Ishikawa (cell line): ENCODE measurements around the gene CIAPIN1.

Source experiments
- CEBPB ChIP-seq: IDR thresholded peaks from 2 replicates; pipeline ENCODE4 v1.6.1; 2012
- CREB1 ChIP-seq: IDR thresholded peaks from 2 replicates; pipeline ENCODE4 v1.6.1; 2012; ENCODE audit warnings: low read depth
- EGR1 ChIP-seq: IDR thresholded peaks from 2 replicates; pipeline ENCODE4 v1.6.1; 2012
- EP300 ChIP-seq: IDR thresholded peaks from 2 replicates; pipeline ENCODE4 v1.6.1; 2012; ENCODE audit warnings: borderline replicate concordance
- FOXM1 ChIP-seq: IDR thresholded peaks from 2 replicates; pipeline ENCODE4 v1.6.1; 2012; ENCODE audit warnings: low read depth, borderline replicate concordance
- MAX ChIP-seq: IDR thresholded peaks from 2 replicates; pipeline ENCODE4 v1.6.1; 2012
- NFIC ChIP-seq: IDR thresholded peaks from 2 replicates; pipeline ENCODE4 v1.6.1; 2012
- RAD21 ChIP-seq: IDR thresholded peaks from 2 replicates; pipeline ENCODE4 v1.6.1; 2012; ENCODE audit warnings: low read depth
- TAF1 ChIP-seq: IDR thresholded peaks from 2 replicates; pipeline ENCODE4 v1.6.1; 2012; ENCODE audit warnings: low read depth, mild to moderate bottlenecking
- TCF12 ChIP-seq: IDR thresholded peaks from 2 replicates; pipeline ENCODE4 v1.6.1; 2012; ENCODE audit warnings: low read depth
- TEAD4 ChIP-seq: IDR thresholded peaks from 2 replicates; pipeline ENCODE4 v1.6.1; 2012
- YY1 ChIP-seq: IDR thresholded peaks from 2 replicates; pipeline ENCODE4 v1.6.1; 2012; ENCODE audit warnings: low read depth
- ZBTB7A ChIP-seq: IDR thresholded peaks from 2 replicates; pipeline ENCODE4 v1.6.1; 2012; ENCODE audit warnings: low read depth
- TF ChIP-seq, protein P1 (sequence below): IDR thresholded peaks from 2 replicates; pipeline ENCODE4 v1.6.1; 2012
- TF ChIP-seq, protein P2 (sequence below): IDR thresholded peaks from 2 replicates; pipeline ENCODE4 v1.6.1; 2012; ENCODE audit warnings: low read depth, mild to moderate bottlenecking

The CIAPIN1 gene

DNA sequence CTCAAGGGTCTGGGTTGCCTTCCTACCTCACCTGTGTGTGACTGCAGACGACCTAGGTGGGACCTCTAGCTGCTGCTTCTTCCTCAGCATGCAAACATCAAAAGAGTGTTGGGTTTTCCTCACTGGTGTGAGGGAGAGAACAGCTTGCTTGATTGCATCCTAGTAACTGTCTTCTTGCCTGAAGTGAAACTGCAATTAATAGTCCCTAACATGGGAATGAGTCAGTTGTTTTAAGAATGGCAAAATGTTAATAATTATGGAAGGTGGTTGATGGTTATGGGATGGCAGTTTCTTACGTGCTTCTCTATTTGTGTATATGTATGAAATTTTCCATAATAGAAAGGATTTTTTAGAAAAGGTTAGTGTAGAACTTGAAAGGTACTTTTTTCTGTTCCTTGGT lies 21.2 kb upstream of the CIAPIN1 start:
- no peak for TF ChIP-seq ZBTB7A
- TF ChIP-seq EGR1: no peak
- TF ChIP-seq NFIC: no peak
- TF ChIP-seq TCF12: no peak
- no peak for TF ChIP-seq FOXM1
- no peak for TF ChIP-seq TEAD4

DNA sequence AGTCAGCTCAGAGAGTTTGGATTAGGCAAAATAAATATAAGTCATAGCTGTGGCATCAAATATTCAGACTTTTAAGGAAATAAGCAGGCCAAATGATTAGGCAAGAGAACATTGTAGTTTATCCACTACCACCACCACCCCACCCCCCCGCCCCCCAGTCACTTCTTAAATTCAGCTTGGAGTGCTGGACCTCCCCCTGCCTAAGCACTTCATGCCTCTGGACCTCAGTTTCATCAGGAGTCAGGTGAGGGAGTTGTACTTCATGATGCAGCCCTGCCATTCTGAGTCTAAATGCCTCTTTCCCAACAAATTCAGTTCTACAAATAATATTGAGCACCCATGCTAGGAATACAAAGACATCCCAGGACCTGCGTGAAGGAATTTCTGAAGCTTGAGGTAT lies 17.3 kb upstream of the CIAPIN1 start:
- no peak for TF ChIP-seq TAF1
- no peak for TF ChIP-seq CREB1
- no peak for TF ChIP-seq ZBTB7A
- TF ChIP-seq CEBPB: no peak
- no peak for TF ChIP-seq MAX
- TF ChIP-seq FOXM1: no peak
- TF ChIP-seq, protein P1, sequence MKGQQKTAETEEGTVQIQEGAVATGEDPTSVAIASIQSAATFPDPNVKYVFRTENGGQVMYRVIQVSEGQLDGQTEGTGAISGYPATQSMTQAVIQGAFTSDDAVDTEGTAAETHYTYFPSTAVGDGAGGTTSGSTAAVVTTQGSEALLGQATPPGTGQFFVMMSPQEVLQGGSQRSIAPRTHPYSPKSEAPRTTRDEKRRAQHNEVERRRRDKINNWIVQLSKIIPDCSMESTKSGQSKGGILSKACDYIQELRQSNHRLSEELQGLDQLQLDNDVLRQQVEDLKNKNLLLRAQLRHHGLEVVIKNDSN: no peak
- TF ChIP-seq TCF12: no peak
- no peak for TF ChIP-seq NFIC
- TF ChIP-seq TEAD4: no peak
- TF ChIP-seq, protein P2, sequence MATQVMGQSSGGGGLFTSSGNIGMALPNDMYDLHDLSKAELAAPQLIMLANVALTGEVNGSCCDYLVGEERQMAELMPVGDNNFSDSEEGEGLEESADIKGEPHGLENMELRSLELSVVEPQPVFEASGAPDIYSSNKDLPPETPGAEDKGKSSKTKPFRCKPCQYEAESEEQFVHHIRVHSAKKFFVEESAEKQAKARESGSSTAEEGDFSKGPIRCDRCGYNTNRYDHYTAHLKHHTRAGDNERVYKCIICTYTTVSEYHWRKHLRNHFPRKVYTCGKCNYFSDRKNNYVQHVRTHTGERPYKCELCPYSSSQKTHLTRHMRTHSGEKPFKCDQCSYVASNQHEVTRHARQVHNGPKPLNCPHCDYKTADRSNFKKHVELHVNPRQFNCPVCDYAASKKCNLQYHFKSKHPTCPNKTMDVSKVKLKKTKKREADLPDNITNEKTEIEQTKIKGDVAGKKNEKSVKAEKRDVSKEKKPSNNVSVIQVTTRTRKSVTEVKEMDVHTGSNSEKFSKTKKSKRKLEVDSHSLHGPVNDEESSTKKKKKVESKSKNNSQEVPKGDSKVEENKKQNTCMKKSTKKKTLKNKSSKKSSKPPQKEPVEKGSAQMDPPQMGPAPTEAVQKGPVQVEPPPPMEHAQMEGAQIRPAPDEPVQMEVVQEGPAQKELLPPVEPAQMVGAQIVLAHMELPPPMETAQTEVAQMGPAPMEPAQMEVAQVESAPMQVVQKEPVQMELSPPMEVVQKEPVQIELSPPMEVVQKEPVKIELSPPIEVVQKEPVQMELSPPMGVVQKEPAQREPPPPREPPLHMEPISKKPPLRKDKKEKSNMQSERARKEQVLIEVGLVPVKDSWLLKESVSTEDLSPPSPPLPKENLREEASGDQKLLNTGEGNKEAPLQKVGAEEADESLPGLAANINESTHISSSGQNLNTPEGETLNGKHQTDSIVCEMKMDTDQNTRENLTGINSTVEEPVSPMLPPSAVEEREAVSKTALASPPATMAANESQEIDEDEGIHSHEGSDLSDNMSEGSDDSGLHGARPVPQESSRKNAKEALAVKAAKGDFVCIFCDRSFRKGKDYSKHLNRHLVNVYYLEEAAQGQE: no peak
- TF ChIP-seq RAD21: no peak
- TF ChIP-seq YY1: no peak
- TF ChIP-seq EGR1: no peak

- TF ChIP-seq, protein P1: no peak
- TF ChIP-seq EP300 (no peak), TCF12 (0 out of 2 replicates have a peak, but pooled peaks have one; percentile 3), YY1 (no peak)
Observed at GRCh38 chr16:57462978-57463362, 15.8 kb upstream of the CIAPIN1 start.

DNA sequence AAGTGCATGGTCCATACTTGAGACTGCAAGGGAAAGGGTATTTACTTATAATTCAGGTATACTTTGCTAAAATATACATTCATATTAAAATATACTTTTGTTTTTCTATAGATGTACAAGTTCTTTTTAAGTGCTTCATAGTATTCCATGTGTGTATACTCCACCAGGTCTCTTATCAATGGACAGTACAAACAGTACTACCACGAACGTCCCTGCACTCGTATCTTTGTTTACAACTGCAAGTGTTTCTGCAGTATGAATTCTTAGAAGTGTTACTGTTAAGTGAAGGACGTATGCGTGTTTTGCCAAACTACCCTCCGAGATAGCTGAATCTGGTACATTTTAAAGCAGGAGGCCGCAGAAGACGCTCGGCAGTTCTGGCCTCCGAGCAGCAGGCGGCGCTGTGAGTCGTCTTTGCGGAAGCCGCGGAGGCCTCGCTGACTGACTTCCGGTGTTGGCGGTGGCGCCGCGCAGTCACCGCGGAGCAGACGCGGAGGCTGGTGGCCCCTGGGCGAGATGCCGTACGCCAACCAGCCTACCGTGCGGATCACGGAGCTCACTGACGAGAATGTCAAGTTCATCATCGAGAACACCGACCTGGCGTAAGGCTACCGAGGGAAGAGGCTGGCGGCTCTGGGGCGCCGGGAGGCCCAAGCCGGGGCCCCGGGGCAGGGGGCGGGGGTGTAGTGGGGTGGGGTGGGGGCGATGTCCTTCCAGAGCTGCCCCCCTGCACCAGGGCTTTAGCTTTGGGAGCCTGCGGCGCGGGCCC lies 15.2 kb upstream of the CIAPIN1 start, which contains the start of gene POLR2C:
Gene POLR2C (plus strand): TSS at position 471 of the 769 bp plus-strand sequence. CDS start 46 bp downstream, at position 517.
- TF ChIP-seq ZBTB7A: no peak
- peak; percentile 73 for TF ChIP-seq MAX
- peak; percentile 96 for TF ChIP-seq TAF1
- TF ChIP-seq YY1: peak; percentile 79
- TF ChIP-seq TCF12: peak; percentile 38; the same call in 1 of the 2 replicates

GRCh38 chr16:57452021-57452420 lies 4.8 kb upstream of the CIAPIN1 start:
- TF ChIP-seq RAD21 (no peak), TCF12 (no peak), FOXM1 (no peak), EP300 (no peak), ZBTB7A (no peak), CREB1 (no peak), NFIC (no peak), TAF1 (no peak), EGR1 (no peak), TEAD4 (no peak), CEBPB (no peak), YY1 (no peak), MAX (no peak)
- TF ChIP-seq, protein P2: no peak
- TF ChIP-seq, protein P1: no peak
